HepG2 (cell line): Measurements from ENCODE around the gene AKAP9. TPM values are rescaled to one million over a fixed set of nuclear protein-coding genes. Genes with fewer than 3 reads are reported as not detected.
"Not testable (repeated sequence)": the region's sequence is repeated elsewhere in the genome, so short reads cannot be mapped to it uniquely, and the experiment has no call there.

Experiments
- ATAC-seq: fragments of 200-7000 bp; cut with Tn5 transposase; 3 replicates; pipeline ENCODE4 v1.9.1; 2020; ENCODE audit warnings: mild to moderate bottlenecking, moderate library complexity
- BruUV-seq: library from RNA; stranded (reverse); fragments of 400-500 nt; replicated peaks from 2 replicates; lab custom pipeline; 2021; lab: Mats Ljungman, UMichigan
- CTCF ChIA-PET: fragments of 300-600 bp; formaldehyde crosslinking; extraction: SDS; loops from one replicate; lab custom pipeline; 2021; ENCODE audit warnings: low total read pairs, inconsistent platforms, low intra/inter-chr PET ratio; lab: Yijun Ruan, JAX
- POLR2A ChIA-PET: fragments of 350-600 bp; sonication (Branson Sonifier 250); formaldehyde crosslinking; loops from one replicate; lab custom pipeline; 2020; ENCODE audit warnings: antibody characterized with exemption, inconsistent platforms; lab: Yijun Ruan, JAX
- DNase-seq: peaks from one replicate; pipeline ENCODE4 v3.0.0-alpha.2; 2015; ENCODE audit warnings: low spot score
- FAIRE-seq: peaks from 3 replicates; lab custom pipeline; 2011; peaks lifted over from hg19 to GRCh38; lab: Jason Lieb, UNC
- H2AFZ ChIP-seq: one replicate; pipeline ENCODE4 v1.6.1; 2011; ENCODE audit warnings: low read length, inconsistent platforms
- H3K27ac ChIP-seq: fragments of 300-600 bp; 3 replicates; pipeline ENCODE4 v1.8.0; 2011; ENCODE audit warnings: mixed run types, mild to moderate bottlenecking, mixed read lengths, low read length, inconsistent platforms; ENCODE audit not compliant: insufficient read depth; ENCODE audit errors: extremely low read length
- H3K27me3 ChIP-seq, 2 experiments: fragments of 200-600 bp in 1 of 2; 2 replicates in 1 of 2; 3 replicates in 1 of 2; pipeline versions ENCODE4 v1.6.0 to v1.8.0; 2011; ENCODE audit warnings: low read length in 2 of 2, mild to moderate bottlenecking in 2 of 2, moderate library complexity in 2 of 2, inconsistent platforms in 1 of 2; ENCODE audit not compliant: insufficient read depth in 2 of 2, control insufficient read depth in 1 of 2
- H3K36me3 ChIP-seq, 2 experiments: fragments of 200-600 bp in 1 of 2; replicated peaks in 1 of 2; 2 replicates in 1 of 2; 3 replicates in 1 of 2; pipeline versions ENCODE4 v1.5.1 to v1.8.0; 2011; ENCODE audit warnings: low read length in 2 of 2, inconsistent platforms in 1 of 2; ENCODE audit not compliant: insufficient read depth in 2 of 2, control insufficient read depth in 1 of 2
- H3K4me1 ChIP-seq: 2 replicates; pipeline ENCODE4 v1.5.1; 2012; ENCODE audit warnings: low read length, inconsistent platforms; ENCODE audit not compliant: insufficient read depth
- H3K4me2 ChIP-seq: 2 replicates; pipeline ENCODE4 v1.6.0; 2011; ENCODE audit warnings: low read depth, low read length, inconsistent platforms
- H3K4me3 ChIP-seq, 3 experiments: fragments of 200-600 bp in 1 of 3; sonication (generic), shearing (Covaris generic) in 1 of 3; replicated peaks in 1 of 3; 2 replicates each; pipeline ENCODE4 v1.5.1; 2011 to 2016; ENCODE audit warnings: low read length in 3 of 3, inconsistent platforms in 2 of 3, low read depth in 2 of 3, mild to moderate bottlenecking in 2 of 3, control low read depth in 1 of 3, mixed read lengths in 1 of 3; ENCODE audit not compliant: insufficient read depth in 1 of 3
- H3K79me2 ChIP-seq: one replicate; pipeline ENCODE4 v1.6.1; 2011; ENCODE audit warnings: low read length, inconsistent platforms; ENCODE audit not compliant: insufficient read depth
- H3K9ac ChIP-seq: 2 replicates; pipeline ENCODE4 v1.6.0; 2011; ENCODE audit warnings: mild to moderate bottlenecking, low read depth, low read length, inconsistent platforms; ENCODE audit not compliant: insufficient read depth
- H3K9me3 ChIP-seq: 2 replicates; pipeline ENCODE4 v1.5.1; 2012; ENCODE audit warnings: mild to moderate bottlenecking, low read length
- H4K20me1 ChIP-seq: 2 replicates; pipeline ENCODE4 v1.6.0; 2011; ENCODE audit warnings: inconsistent platforms, mild to moderate bottlenecking, low read length, moderate library complexity; ENCODE audit not compliant: insufficient read depth
- LCORL ChIP-seq, 2 experiments: fragments of 450-650 bp in 1 of 2; sonication (generic) in 1 of 2; formaldehyde crosslinking in 1 of 2; IDR thresholded peaks; 2 replicates each; pipeline versions ENCODE4 v1.5.0 to v1.6.1; 2017 to 2020; ENCODE audit warnings: antibody characterized with exemption in 1 of 2, missing genetic modification reagents in 1 of 2
- POGZ ChIP-seq: sonication (generic); formaldehyde crosslinking; IDR thresholded peaks from 2 replicates; pipeline ENCODE4 v1.4.0; 2020; ENCODE audit warnings: mild to moderate bottlenecking, missing genetic modification reagents
- SNAPC2 ChIP-seq: sonication (generic); formaldehyde crosslinking; IDR thresholded peaks from 2 replicates; pipeline ENCODE4 v1.8.1; 2022; ENCODE audit warnings: mild to moderate bottlenecking, missing genetic modification reagents
- SOX6 ChIP-seq, 2 experiments: fragments of 450-650 bp in 1 of 2; sonication (generic) in 1 of 2; formaldehyde crosslinking in 1 of 2; IDR thresholded peaks; 2 replicates each; pipeline versions ENCODE4 v1.4.0 to v1.6.1; 2017 to 2020; ENCODE audit warnings: antibody characterized with exemption in 1 of 2, mild to moderate bottlenecking in 1 of 2, missing genetic modification reagents in 1 of 2
- SRSF1 ChIP-seq: fragments of 200-400 bp; formaldehyde crosslinking; optimal IDR thresholded peaks from 2 replicates; pipeline ENCODE3; 2017; ENCODE audit warnings: mild to moderate bottlenecking, low read depth, low read length, moderate library complexity
- TSC22D2 ChIP-seq: sonication (generic); formaldehyde crosslinking; IDR thresholded peaks from 2 replicates; pipeline ENCODE4 v1.5.1; 2020; ENCODE audit warnings: missing genetic modification reagents, mild to moderate bottlenecking, borderline replicate concordance
- ZNF678 ChIP-seq: sonication (generic); formaldehyde crosslinking; IDR thresholded peaks from 2 replicates; pipeline ENCODE4 v1.4.0; 2020; ENCODE audit warnings: mild to moderate bottlenecking, missing genetic modification reagents
- ZNF780A ChIP-seq: sonication (generic); formaldehyde crosslinking; IDR thresholded peaks from 2 replicates; pipeline ENCODE4 v1.8.0; 2022; ENCODE audit warnings: mild to moderate bottlenecking, missing genetic modification reagents, moderate library complexity
- ZNF841 ChIP-seq: sonication (generic); formaldehyde crosslinking; IDR thresholded peaks from 2 replicates; pipeline ENCODE4 v1.8.1; 2023; ENCODE audit warnings: missing genetic modification reagents, borderline replicate concordance
- WGBS: methylation state at CpG from one replicate; pipeline ENCODE4 v1.1.6; 2017; ENCODE audit warnings: low lambda C conversion rate; 5-methylcytosine and 5-hydroxymethylcytosine counted together
- in situ Hi-C: cut with HindIII; loops from 2 replicates; pipeline ENCODE4 v1.10.0; 2017; ENCODE audit warnings: low pct_unique_long_range_greater_than_20kb; ENCODE audit not compliant: extremely low pct_ligation_motif_present
- intact Hi-C: fragments of 100-400 bp; cut with micrococcal nuclease; formaldehyde crosslinking; loops from one replicate; pipeline ENCODE4 v1.10.0; 2022; ENCODE audit not compliant: unreplicated experiment
- polyA plus RNA-seq, 8 experiments: library from polyadenylated mRNA; depleted of rRNA in 3 of 8; stranded (reverse) in 7 of 8; unstranded in 1 of 8; fragments of >200 nt; fragmentation: Illumina TruSeq in 4 of 8; extraction: Trizol in 4 of 8; gene quantifications; 2 replicates each; pipeline versions ENCODE4 v1.2.1 to v1.2.3, GENCODE V29; 2011 to 2016; ENCODE audit warnings: low read depth in 4 of 8, missing spikeins in 1 of 8, mixed read lengths in 1 of 8; ENCODE audit not compliant: insufficient read depth in 1 of 8
- total RNA-seq, 5 experiments: library from RNA; depleted of rRNA; stranded (reverse); fragments of >200 nt; fragmentation: Illumina TruSeq; extraction: Trizol; gene quantifications; 2 replicates each; pipeline ENCODE4 v1.2.3, GENCODE V29; 2016; ENCODE audit warnings: low read depth in 1 of 5
- TF ChIP-seq, protein P1 (sequence below): sonication (generic); formaldehyde crosslinking; IDR thresholded peaks from 2 replicates; pipeline ENCODE4 v1.4.0; 2020; ENCODE audit warnings: mild to moderate bottlenecking, missing genetic modification reagents

AKAP9 gene
- total and polyA plus RNA-seq, 2 of the 13 experiments (the other 11 are each of a cell fraction or from before 2014, with no cell fraction given), result 27.6 to 33.1 TPM

DNA sequence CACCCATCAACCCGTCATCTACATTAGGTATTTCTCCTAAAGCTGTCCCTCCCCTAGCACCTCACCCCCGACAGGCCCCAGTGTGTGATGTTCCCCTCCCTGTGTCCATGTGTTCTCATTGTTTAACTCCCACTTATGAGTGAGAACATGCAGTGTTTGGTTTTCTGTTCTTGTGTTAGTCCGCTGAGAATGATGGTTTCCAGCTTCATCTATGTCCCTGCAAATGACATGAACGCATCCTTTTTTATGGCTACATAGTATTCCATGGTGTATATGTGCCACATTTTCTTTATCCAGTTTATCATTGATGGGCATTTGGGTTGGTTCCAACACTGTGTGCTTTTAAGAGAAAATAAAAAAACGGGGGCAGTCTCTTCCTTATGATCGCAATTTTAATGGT lies 143.3 kb downstream of the AKAP9 start:
- in situ Hi-C loops, ATAC-seq, H3K4me1 ChIP-seq, DNase-seq, CTCF ChIA-PET, H3K9ac ChIP-seq, H3K9me3 ChIP-seq, H4K20me1 ChIP-seq, POLR2A ChIA-PET, H3K27me3 ChIP-seq, BruUV-seq, intact Hi-C loops, FAIRE-seq, H3K79me2 ChIP-seq, H3K4me2 ChIP-seq, H3K4me3 ChIP-seq, H2AFZ ChIP-seq, H3K27ac ChIP-seq: not testable (repeated sequence)
- 97% methylated on average over 6 of the region's 6 CpGs for WGBS
- H3K36me3 ChIP-seq, result peaks cover 10 to 42% of the 10 kb centered on the region in 2 experiments

DNA sequence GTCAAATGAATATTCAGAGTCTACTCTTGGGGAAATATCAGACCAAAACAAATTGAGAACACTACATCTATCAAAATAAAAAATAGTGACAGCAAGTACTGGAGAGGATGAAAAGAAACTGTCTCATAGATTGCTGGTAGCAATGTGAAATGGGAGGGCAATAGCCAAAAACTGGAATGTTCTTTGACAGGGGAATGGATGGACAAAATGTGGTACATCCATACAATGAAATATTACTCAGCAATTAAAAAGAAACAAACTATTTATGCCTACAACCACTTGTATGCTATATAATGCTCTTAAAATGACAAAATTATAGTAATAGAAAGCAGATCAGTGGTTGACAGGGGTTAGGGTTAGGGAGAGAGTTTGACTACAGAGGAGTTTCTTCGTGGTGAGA lies 147.6 kb downstream of the AKAP9 start:
- CTCF ChIA-PET, result no interaction called here
- POLR2A ChIA-PET, result no interaction called here
- TF ChIP-seq POGZ (CRISPR knock-in tag) (no peak), LCORL (IDR thresholded peaks at IDR 0.05) (no peak), LCORL (CRISPR knock-in tag; IDR thresholded peaks at IDR 0.05) (no peak), ZNF841 (CRISPR knock-in tag) (no peak), TSC22D2 (no peak), SNAPC2 (CRISPR knock-in tag) (no peak), ZNF780A (CRISPR knock-in tag) (no peak), SOX6 (IDR thresholded peaks at IDR 0.05) (no peak), SOX6 (CRISPR knock-in tag; IDR thresholded peaks at IDR 0.05) (no peak), ZNF678 (CRISPR knock-in tag) (no peak), SRSF1 (no peak)
- TF ChIP-seq, protein P1, sequence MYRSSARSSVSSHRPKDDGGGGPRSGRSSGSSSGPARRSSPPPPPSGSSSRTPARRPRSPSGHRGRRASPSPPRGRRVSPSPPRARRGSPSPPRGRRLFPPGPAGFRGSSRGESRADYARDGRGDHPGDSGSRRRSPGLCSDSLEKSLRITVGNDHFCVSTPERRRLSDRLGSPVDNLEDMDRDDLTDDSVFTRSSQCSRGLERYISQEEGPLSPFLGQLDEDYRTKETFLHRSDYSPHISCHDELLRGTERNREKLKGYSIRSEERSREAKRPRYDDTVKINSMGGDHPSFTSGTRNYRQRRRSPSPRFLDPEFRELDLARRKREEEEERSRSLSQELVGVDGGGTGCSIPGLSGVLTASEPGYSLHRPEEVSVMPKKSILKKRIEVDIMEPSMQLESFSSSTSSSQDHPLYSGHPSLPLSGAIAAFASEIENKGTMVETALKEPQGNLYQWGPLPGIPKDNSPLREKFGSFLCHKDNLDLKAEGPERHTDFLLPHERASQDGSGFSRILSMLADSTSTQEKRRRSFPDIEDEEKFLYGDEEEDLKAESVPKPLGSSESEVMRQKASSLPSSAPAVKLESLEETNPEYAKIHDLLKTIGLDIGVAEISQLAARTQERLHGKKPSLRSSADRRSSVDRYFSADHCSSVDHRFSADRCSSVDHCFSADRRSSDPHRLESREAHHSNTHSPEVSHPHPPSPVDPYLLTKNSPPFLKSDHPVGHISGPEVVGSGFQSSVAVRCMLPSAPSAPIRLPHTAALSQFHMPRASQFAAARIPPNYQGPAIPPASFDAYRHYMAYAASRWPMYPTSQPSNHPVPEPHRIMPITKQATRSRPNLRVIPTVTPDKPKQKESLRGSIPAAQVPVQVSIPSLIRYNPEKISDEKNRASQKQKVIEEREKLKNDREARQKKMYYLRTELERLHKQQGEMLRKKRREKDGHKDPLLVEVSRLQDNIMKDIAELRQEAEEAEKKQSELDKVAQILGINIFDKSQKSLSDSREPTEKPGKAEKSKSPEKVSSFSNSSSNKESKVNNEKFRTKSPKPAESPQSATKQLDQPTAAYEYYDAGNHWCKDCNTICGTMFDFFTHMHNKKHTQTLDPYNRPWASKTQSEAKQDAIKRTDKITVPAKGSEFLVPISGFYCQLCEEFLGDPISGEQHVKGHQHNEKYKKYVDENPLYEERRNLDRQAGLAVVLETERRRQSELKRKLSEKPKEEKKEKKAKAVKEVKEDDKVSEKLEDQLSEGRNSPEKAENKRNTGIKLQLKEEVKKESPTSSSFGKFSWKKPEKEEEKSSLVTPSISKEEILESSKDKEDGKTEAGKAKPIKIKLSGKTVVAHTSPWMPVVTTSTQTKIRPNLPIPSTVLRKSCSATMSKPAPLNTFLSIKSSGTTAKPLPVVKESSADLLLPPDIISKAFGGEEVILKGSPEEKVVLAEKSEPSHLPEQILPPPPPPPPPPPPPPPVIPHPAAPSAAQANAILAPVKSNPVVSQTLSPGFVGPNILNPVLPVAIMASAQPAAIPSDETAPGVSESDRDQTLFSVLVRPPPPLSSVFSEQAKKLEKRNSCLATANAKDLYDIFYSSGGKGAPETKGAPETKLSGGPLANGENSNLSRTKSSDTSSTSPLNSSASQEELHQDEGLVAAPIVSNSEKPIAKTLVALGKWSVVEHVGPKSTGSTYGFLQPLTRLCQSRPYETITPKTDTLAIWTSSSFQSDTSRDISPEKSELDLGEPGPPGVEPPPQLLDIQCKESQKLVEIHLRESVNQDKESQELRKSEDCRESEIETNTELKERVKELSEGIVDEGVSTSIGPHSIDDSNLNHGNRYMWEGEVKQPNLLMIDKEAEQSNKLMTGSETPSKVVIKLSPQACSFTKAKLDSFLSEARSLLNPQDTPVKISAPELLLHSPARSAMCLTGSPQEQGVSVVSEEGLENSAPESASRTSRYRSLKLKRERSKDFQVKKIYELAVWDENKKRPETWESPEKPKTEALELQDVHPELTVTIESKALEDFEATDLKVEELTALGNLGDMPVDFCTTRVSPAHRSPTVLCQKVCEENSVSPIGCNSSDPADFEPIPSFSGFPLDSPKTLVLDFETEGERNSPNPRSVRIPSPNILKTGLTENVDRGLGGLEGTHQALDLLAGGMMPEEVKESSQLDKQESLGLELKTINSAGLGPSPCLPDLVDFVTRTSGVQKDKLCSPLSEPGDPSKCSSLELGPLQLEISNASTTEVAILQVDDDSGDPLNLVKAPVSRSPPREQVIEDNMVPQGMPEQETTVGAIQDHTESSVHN (CRISPR knock-in tag), result no peak

More for the DNA sequence above, 147.6 kb downstream of the AKAP9 start:
- 93% methylated on average over 1 of the region's 1 CpG for WGBS
- H3K9ac ChIP-seq, result no peak overlapping the region
- no TSS peak for BruUV-seq
- no peaks in the 10 kb centered on the region for H3K9me3 ChIP-seq
- no peak for ATAC-seq
- no peaks in the 10 kb centered on the region for H3K4me1 ChIP-seq
- H4K20me1 ChIP-seq, result no peaks in the 10 kb centered on the region
- in situ Hi-C loops (no loop called here), intact Hi-C loops (no loop called here)
- H3K27me3 ChIP-seq, result no peaks in the 10 kb centered on the region
- no peak for DNase-seq
- FAIRE-seq, result no peak
- no peaks in the 10 kb centered on the region for H3K79me2 ChIP-seq
- H3K4me2 ChIP-seq, result no peak overlapping the region
- H3K4me3 ChIP-seq, result no peak overlapping the region
- peaks cover 8 to 43% of the 10 kb centered on the region in 2 experiments; a peak in 4 of 5 replicates for H3K36me3 ChIP-seq
- H2AFZ ChIP-seq, result no peak overlapping the region
- H3K27ac ChIP-seq, result no peak overlapping the region
